Thymus (tissue), 11 donors: ENCODE results near the gene LRRC4C. TPM values are rescaled to one million over a fixed set of nuclear protein-coding genes. Genes with fewer than 3 reads are reported as not detected.

Experiments used
- DNase-seq, 9 donors: peaks; one replicate each; pipeline ENCODE4 v3.0.0-alpha.2; 2013; ENCODE audit warnings: low spot score in 9 of 9, low read depth in 6 of 9, missing footprints in 1 of 9
- H3K27ac ChIP-seq, 2 donors: one replicate each; pipeline ENCODE4 v1.5.1; 2013; ENCODE audit warnings: control low read depth in 1 of 2, low read depth in 1 of 2, low read length in 1 of 2, mild to moderate bottlenecking in 1 of 2, moderate library complexity in 1 of 2
- H3K27me3 ChIP-seq, 2 donors: one replicate each; pipeline ENCODE4 v1.5.1; 2013; ENCODE audit warnings: low read length in 1 of 2; ENCODE audit not compliant: control insufficient read depth in 2 of 2, insufficient read depth in 1 of 2
- H3K36me3 ChIP-seq, 2 donors: one replicate each; pipeline ENCODE4 v1.5.1; 2013; ENCODE audit warnings: low read length in 1 of 2, mild to moderate bottlenecking in 1 of 2, moderate library complexity in 1 of 2; ENCODE audit not compliant: control insufficient read depth in 2 of 2, insufficient read depth in 2 of 2
- H3K4me1 ChIP-seq, 2 donors: one replicate each; pipeline ENCODE4 v1.5.1; 2013; ENCODE audit warnings: low read length in 2 of 2; ENCODE audit not compliant: control insufficient read depth in 2 of 2, insufficient read depth in 2 of 2
- H3K4me3 ChIP-seq, 2 donors: one replicate each; pipeline ENCODE4 v1.5.1; 2013; ENCODE audit warnings: low read length in 2 of 2, control low read depth in 1 of 2, mild to moderate bottlenecking in 1 of 2
- H3K9me3 ChIP-seq, 2 donors: one replicate each; pipeline ENCODE4 v1.5.1; 2013; ENCODE audit warnings: low read length in 1 of 2, mild to moderate bottlenecking in 1 of 2; ENCODE audit not compliant: control insufficient read depth in 2 of 2, insufficient read depth in 1 of 2
- WGBS: extraction: QIAGEN DNeasy Blood & Tissue Kit; methylation state at CpG from one replicate; pipeline ENCODE4 v1.1.7; 2013; 5-methylcytosine and 5-hydroxymethylcytosine counted together
- polyA plus RNA-seq: library from polyadenylated mRNA; stranded (reverse); fragments of 200-250 nt; gene quantifications from one replicate; pipeline ENCODE4 v1.2.3, GENCODE V29; 2013
- total RNA-seq: library from RNA; stranded (reverse); fragments of 120-200 nt; gene quantifications from one replicate; pipeline ENCODE4 v1.2.4, GENCODE V29; 2013
- donor health status: healthy.

Gene LRRC4C
- total and polyA plus RNA-seq, 2 donors: 0.30 to 1.6 TPM

GRCh38 chr11:40080434-40080833 is 1379.0 kb downstream of the LRRC4C start:
- Histone ChIP-seq H3K9me3 (no peaks in the 10 kb centered on the region), H3K36me3 (no peaks in the 10 kb centered on the region), H3K4me1 (no peaks in the 10 kb centered on the region), H3K27ac (no peak overlapping the region), H3K4me3 (no peak overlapping the region), H3K27me3 (no peaks in the 10 kb centered on the region)
- no peak for DNase-seq
- 90% methylated on average over 7 of the region's 7 CpGs for WGBS
